KOPT-K1 (cell line): ENCODE data around the gene ZNF862.

Experiments used
- H3K27ac ChIP-seq: fragments of 200-600 bp; sonication (generic); 2 replicates; pipeline ENCODE4 v1.5.1; 2016; ENCODE audit warnings: antibody characterized with exemption, mild to moderate bottlenecking, low read depth, low read length; ENCODE audit not compliant: poor library complexity, severe bottlenecking
- H3K36me3 ChIP-seq: fragments of 200-600 bp; sonication (generic); 2 replicates; pipeline ENCODE4 v1.5.1; 2017; ENCODE audit warnings: antibody characterized with exemption, mild to moderate bottlenecking, low read length, moderate library complexity; ENCODE audit not compliant: insufficient read depth
- H3K9me3 ChIP-seq: fragments of 200-600 bp; sonication (generic); 2 replicates; pipeline ENCODE4 v1.5.1; 2017; ENCODE audit warnings: antibody characterized with exemption, low read length, mild to moderate bottlenecking; ENCODE audit not compliant: insufficient read depth, poor library complexity, severe bottlenecking

The ZNF862 gene

DNA sequence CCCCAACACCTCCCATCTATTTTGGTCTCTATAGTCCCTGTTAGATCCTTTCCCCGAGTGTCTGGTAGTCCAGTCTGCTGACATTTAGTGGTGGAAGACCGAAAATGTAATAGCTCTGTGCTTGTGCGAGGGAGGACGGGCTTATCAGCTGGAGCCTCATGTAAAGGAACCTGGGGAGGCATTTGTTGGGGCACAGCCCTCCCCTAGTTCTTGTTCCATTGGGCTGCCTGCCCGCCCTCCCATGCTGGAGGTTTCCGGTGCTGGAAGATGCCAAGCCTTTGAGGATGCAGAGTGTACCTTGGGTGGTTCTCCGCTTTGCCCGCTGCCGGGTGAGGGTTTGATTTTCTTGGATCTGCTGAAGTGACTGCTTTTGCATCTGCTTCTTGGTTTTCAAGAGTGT, 5.4 kb downstream of the ZNF862 start:
- peaks cover 5% of the 10 kb centered on the region; the same call in 1 of the 2 replicates for H3K36me3 ChIP-seq
- no peaks in the 10 kb centered on the region for H3K9me3 ChIP-seq
- H3K27ac ChIP-seq, result no peak overlapping the region

DNA sequence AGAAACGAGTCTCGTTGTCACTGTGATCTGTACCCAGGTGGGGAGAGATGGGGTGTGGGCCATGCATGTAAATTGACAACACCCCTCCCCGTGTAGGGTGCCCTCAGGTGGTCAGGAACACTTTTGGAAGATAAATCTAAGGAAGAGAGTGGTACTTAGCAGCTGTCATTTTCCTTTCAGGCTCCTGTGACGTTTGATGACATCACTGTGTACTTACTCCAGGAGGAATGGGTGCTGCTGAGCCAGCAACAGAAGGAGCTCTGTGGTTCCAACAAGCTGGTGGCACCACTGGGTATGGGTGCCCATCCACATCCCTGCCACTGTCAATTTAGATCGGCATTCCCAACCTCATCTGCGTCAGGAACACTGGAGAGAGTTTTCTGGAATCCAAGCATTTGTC, 6.3 kb downstream of the ZNF862 start:
- no peak overlapping the region for H3K27ac ChIP-seq
- H3K36me3 ChIP-seq, result peaks cover 5% of the 10 kb centered on the region; the same call in 1 of the 2 replicates
- H3K9me3 ChIP-seq, result no peaks in the 10 kb centered on the region

DNA sequence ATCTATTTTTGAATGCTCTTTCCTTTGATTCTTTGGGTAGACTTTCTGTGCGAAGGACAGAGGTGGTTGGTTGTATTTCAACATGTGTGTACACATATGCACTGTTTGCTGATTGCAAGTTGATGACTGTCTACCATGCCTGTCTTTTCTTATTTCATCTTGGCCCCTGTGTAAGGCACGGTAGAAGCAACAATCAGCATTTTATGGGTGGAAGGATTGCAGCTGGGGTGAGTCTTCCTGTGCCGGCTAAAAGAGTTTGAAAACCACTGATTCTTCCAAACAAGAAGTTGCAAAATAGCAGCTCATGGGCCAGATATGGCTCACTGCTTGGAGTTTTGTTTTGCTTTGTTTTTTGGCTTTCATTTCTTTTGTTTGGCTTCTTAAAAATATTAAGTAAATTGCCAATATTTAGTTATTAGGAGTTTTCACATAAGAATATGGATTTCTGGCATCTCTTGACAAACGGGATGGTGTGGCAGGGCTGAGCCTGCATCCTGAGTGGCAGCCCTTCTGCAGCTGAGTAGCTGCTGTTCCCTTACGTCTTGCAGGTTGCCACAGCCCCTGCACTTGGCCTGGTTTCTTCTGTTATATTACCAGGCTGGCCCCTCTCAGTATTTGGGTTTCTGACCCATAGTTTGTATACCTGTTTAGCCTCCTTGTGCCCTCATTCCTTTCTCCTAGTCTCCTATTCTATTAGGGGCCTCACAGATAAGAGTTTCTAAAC, 7.2 kb downstream of the ZNF862 start:
- Histone ChIP-seq H3K36me3 (peaks cover 5% of the 10 kb centered on the region; the same call in 1 of the 2 replicates), H3K27ac (no peak overlapping the region), H3K9me3 (no peaks in the 10 kb centered on the region)

DNA sequence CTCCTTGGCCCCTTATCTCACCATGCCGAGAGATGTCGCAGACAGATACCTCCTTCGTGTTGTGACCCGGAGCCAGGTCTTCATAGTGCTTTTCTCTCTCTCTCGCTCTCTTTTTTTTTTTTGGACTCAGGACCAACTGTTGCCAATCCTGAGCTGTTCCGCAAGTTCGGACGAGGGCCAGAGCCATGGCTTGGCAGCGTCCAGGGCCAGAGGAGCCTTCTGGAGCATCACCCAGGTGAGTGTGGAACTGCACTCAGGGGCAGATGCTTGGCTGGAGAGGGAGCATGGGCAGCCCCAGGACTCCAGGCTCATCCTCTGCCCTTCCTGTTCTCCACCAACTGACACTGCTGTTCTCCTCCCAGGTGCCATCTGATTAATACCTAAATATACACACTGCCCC, 7.8 kb downstream of the ZNF862 start:
- Histone ChIP-seq H3K36me3 (peaks cover 5% of the 10 kb centered on the region; the same call in 1 of the 2 replicates), H3K9me3 (no peaks in the 10 kb centered on the region), H3K27ac (no peak overlapping the region)

DNA sequence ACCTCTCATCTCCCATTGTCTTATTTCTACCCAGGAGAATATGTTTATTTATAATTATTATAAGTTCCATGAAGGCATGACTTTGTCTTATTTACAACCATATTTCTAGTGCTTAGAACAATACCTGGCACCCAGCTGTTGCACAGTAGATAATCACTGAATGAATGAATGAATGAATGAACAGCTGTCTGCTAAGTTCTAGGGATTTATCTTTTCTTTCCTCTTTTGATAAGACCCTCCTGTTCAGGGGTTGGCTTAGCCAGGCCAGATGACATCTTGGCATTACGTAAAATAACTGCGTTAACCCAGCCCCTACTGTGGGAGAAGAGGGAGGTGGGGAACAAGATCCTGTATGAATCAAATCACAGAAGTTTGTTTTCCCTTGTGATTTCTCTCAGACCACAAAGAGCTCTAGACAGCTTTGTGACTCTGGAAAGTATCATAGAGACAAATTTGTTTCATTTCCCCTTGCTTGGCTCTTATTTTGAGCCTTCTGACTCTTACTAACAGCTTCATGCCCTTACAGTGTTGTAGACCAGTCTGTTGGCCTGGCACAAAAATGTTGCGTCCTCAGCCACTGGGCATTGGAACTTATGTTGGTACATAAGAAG, 8.4 kb downstream of the ZNF862 start:
- H3K27ac ChIP-seq, result no peak overlapping the region
- H3K9me3 ChIP-seq, result no peaks in the 10 kb centered on the region
- peaks cover 5% of the 10 kb centered on the region; the same call in 1 of the 2 replicates for H3K36me3 ChIP-seq

DNA sequence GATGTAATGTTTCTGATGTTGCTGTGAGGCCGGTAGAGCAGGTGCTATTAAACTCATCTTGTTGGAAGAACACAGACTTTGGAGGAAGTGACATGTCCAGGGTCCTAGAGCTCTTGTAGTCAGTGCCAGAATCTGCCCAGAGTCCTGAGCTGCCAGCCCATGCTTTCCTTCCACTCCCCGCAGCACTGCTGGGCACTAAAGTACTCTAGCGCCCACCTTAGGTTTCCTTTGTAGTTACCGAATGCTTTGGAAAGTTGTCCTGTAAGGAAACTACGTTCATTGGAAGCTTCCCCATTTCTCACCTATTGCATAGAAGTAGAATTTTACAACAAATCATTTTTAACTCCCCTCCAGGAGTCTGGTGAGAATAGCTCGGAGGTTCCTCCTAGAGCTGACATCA, 11.0 kb downstream of the ZNF862 start:
- H3K36me3 ChIP-seq, result peaks cover 5% of the 10 kb centered on the region; the same call in 1 of the 2 replicates
- no peak overlapping the region for H3K27ac ChIP-seq
- H3K9me3 ChIP-seq, result no peaks in the 10 kb centered on the region

DNA sequence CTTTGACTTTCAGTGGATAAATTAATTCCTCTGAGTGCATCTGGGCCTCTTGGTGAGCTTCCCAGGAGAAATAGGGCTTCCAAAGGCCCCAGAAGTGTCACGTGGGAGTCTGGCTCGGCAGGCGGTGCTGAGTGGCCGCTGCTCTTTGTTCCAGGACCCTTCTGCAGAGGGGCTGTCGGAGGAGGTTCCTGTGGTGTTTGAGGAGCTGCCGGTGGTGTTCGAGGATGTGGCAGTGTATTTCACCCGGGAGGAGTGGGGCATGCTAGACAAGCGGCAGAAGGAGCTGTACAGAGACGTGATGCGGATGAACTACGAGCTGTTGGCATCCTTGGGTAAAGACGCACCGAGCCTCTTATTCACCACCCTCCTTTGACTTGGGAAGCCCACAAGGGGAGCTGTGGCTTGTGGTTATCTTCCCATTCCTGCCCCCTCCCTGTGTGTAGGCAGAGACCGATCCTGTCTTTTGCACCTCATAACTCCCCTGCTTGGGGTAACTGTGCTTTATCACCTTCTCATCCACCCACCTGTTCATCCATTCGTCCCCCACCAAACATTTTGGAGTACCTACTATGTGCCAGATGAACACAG, 11.9 kb downstream of the ZNF862 start:
- H3K9me3 ChIP-seq, result no peaks in the 10 kb centered on the region
- H3K36me3 ChIP-seq, result peaks cover 5% of the 10 kb centered on the region; the same call in 1 of the 2 replicates
- no peak overlapping the region for H3K27ac ChIP-seq

DNA sequence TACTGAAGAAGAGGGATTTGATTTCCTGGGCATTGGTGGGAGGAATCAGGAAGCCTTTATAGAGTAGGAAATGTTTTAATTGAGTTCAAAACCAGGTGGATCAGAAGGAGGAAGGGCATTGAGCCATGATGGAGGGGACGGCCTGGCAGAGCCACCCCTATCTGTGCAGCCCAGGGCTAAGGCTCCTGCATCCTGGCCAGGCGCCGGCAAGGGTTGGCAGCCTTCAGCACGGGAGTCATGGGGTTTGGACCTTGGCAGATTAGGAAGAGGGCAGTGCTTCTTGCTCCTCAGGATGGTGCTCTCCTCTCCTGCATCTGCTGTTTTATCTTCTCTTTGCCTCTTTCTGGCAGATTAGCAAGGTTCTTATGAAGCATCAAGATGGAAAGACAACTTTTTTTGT, 12.5 kb downstream of the ZNF862 start:
- Histone ChIP-seq H3K27ac (no peak overlapping the region), H3K9me3 (no peaks in the 10 kb centered on the region), H3K36me3 (peaks cover 5% of the 10 kb centered on the region; the same call in 1 of the 2 replicates)

DNA sequence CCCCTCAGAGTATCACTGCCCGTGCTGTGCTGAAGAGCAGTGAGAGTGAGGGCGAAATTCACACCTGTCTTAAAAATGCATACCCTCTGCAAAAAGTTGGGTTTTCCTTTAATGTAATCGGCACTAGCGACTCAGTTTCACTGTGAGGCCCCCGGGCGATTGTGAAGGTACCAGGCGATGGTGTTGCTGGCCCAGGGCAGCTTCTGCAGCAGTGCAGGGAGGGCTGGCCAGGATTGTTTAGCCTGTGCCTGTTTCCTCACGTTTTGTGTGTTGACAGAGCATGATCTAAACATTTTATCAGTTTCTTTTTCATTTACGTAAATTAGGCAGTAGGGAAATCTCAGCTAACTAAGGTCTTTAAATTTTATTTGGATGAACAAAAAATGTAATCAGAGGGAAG, 13.3 kb downstream of the ZNF862 start:
- H3K9me3 ChIP-seq, result no peaks in the 10 kb centered on the region
- no peak overlapping the region for H3K27ac ChIP-seq
- H3K36me3 ChIP-seq, result peaks cover 5% of the 10 kb centered on the region; the same call in 1 of the 2 replicates

DNA sequence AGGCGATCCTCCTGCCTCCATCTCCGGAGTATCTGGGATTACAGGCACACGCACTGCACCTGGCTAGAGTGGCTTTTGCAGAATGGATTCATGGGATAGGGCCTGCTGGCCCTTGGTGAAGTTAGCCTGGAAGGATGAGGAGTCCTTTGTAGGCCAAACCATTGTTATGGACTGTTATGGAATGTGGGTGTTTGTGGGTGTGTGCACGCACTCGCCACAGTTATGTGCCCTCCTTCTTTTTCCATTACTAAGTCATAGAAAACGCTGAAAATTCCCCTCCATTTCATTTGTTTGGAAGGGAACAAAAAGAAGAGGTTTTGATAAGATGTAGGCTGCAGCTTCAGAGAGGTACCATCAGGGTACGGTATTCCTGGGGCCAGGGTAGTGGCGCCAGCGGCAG, 15.0 kb downstream of the ZNF862 start:
- Histone ChIP-seq H3K36me3 (peaks cover under 1% of the 10 kb centered on the region; the same call in 1 of the 2 replicates), H3K9me3 (no peaks in the 10 kb centered on the region), H3K27ac (no peak overlapping the region)

DNA sequence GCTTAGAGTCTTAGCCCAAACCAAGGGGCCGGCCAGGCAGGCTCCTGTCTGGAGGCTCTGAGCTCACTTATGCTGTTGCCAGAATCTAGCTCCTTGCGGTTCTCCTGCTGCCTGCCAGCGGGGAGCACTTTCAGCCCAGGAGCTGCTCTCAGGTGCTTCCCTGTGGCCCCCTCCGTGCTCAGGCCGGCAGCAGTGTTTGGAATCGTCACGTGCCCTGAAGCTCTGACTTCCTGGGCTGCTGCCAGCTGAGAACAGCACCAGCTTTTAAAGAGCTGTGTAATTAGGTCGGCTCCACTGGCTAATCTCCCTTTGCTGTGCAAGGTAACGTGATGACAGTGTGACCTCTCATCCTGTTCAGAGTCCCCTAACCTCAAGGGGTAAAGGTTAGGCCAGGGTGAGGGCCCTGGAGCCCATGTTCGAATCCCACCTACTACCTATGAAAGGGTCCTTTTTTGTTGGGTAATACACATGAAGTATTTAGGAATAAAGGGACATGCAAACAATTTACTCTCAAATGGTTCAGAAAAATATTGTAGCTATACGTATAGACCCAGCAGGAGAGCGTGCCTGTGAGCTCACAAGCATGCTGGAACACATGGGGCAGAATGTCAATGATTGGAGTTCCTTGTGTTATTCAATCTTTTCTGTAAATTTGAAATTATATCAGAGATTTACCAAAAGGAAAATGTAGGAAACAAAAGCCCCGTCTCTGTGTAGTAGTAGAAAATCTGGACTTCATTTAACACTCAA, 16.6 kb downstream of the ZNF862 start:
- H3K27ac ChIP-seq, result no peak overlapping the region
- H3K36me3 ChIP-seq, result no peaks in the 10 kb centered on the region
- no peaks in the 10 kb centered on the region for H3K9me3 ChIP-seq

DNA sequence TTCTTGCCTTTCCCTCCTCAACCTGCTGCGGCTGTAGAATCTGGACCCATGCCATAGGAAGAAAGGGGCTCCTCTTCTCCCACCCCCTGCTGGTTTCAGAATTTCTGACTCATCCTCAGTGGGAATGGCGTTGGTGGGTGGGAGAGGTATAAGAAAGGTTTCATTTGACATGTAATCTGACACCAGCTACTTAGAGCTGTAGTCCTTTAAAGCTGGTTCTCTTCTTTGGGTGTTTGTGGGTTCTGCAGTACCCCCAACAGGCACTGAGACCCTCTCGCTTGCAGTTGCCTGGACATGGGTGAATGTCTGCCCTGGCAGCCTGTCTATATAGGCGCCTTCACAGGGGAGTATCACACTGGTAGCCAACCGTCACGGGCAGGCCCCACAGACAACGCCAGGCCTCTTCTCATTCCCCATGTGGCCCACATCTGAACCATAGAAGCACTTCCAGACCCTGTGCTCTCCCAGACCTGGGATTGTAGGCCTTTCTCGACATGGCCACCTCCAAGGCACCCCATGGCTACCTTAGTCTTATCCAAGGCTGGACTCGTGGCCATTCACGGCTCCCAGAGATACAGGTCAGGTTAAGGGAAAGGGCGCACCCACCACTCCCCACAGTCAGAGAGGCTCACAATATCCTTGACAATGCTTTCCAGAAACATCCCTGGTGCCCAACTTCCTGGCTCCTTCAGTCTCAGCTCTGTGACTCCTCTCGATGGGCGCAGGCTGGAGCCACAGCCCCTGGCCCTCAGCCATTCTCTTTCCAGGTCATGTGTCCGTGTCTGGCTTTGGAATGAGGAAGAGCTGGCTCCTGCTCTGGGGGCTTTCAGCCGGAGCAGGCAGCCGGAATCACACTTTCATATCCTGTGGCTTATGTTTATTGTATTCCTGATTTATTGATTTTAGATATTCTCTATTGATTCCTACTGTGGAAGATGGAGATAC, 17.5 kb downstream of the ZNF862 start:
- no peaks in the 10 kb centered on the region for H3K36me3 ChIP-seq
- H3K27ac ChIP-seq, result no peak overlapping the region
- no peaks in the 10 kb centered on the region for H3K9me3 ChIP-seq

DNA sequence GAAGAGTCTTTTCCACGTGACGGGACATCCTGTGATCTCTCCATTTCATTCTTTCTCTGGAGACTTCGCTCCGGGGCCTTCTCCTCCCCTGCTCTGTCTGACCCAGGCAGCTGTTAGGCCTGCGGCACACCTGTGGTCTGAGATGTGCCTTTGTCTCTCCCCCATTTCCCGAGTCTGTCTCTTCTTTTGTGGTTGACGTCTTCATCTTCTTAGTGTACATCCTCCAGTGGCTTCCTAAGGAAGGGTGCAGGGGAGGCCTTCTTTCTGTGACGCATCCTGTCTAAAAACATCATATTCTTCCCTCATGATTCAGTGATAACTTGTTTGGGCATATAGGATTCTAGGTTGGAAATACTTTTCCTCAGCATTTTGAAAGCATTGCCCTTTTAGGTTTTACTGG, 18.4 kb downstream of the ZNF862 start:
- Histone ChIP-seq H3K36me3 (0 out of 2 replicates have a peak, but pooled peaks cover 6% of the 10 kb centered on the region), H3K27ac (no peak overlapping the region), H3K9me3 (no peaks in the 10 kb centered on the region)

DNA sequence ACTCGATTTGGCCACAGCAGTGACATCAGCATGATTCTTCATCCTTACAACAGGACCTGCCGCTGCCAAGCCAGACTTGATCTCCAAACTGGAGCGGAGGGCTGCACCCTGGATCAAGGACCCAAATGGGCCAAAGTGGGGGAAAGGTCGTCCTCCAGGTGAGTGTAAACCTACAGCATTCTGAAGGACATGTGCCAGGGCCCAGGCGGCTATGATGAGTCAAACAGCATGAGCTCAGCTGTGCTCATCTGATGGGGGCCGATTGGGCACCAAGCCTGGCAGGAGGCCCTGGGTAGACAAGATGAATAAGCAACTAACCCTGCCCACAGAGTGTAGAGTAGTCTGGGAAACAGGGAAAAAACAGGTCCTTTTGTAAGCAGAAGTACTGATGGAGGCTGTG, 21.2 kb downstream of the ZNF862 start:
- Histone ChIP-seq H3K9me3 (no peaks in the 10 kb centered on the region), H3K36me3 (0 out of 2 replicates have a peak, but pooled peaks cover 6% of the 10 kb centered on the region), H3K27ac (peak overlapping the region; percentile 11)
